HG02885 (cell line): ENCODE measurements around the gene PTGS1.
"Not testable (repeated sequence)": the region's sequence is repeated elsewhere in the genome, so short reads cannot be mapped to it uniquely, and the experiment has no call there.

ENCODE experiments used
- ATAC-seq: cut with Tn5 transposase; IDR thresholded peaks from one replicate; pipeline ENCODE4 v1.9.1; 2021; ENCODE audit warnings: mild to moderate bottlenecking; ENCODE audit not compliant: unreplicated experiment, poor library complexity

The PTGS1 gene

DNA sequence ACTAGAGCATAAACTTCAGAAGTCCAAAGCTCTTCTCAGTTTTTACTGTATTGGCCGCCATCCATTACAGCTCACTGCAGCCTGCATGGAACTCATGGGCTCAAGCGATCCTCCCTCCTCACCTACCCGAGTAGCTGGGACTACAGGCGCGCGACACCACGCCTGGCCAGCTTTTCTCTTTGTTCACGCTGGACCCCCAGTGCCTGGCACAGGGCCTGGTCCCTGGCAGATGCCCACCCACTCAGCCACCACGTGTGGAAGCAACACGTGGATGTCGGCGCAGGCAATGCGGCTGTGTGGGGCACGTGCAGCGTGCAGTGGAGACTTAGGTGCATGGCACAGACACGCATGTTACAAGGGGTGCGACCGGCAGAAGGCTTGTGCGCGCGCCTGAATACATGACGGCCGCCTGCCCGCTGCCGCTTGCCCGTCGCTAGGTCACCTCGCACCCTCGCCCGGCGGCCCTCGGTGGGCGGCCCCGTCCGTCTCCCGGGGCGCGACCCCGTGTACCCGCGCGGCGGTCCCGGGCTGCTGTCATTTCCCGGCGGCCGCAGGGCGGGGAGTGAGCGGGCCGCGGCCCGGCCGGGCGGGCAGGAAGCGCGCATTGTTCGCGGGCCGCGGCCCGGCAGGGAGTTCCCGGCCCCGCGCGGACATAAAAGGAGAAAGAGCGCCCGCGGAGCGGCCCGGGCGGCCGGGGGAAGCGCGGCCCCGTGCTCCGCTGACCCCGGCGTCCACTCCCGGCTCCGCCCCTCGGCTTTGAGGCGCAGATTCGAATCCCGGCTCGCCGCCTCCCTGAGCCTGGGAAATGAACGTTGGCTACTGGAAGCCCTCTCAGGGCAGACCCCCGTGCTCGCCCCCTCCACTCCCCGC, 24.1 kb upstream of the PTGS1 start:
- peak; percentile 43 for ATAC-seq

DNA sequence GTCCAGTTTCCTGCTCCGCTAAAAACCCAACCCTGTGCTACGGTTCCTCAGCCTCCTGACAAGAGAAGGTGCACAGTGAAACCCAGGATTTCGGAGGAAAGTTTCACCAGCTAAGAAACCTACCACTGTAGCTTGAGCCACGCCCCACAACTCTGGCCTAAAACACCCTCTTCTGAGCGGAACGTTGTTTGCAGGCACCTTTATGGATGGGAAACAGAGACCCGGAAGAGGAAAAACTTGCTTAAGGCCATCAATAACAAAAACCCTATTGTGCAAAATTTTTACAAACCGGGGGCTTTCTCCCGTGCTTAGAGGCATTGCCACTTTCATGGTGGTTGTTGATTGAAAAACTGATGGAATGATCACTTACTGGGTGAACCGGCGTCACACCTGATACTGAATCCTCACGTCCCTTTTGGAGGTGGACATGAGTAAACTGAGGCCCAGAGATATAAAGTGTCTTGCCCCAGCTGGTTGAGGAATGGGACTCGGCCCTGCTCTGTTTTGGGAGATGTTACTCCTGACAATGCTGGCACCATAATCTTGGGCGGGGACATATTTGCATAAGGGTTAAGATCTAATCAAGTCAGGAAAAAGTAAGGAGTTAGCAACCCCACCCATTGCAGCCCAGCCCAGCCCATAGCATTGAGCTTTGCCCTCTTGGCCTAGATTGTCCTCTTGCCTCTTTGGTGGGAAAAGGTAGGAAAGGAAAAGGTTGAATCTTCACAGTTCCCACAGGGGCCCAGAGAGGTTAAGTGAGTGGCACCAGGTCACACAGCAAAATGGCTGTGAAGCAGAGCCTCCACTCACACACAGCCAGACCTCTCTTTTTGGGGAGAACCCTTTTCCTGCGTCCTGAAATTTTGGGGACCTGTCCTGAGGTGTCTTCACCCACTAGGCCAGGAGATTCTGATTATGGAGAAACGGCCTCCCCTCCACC, 23.2 kb upstream of the PTGS1 start:
- no peak for ATAC-seq

DNA sequence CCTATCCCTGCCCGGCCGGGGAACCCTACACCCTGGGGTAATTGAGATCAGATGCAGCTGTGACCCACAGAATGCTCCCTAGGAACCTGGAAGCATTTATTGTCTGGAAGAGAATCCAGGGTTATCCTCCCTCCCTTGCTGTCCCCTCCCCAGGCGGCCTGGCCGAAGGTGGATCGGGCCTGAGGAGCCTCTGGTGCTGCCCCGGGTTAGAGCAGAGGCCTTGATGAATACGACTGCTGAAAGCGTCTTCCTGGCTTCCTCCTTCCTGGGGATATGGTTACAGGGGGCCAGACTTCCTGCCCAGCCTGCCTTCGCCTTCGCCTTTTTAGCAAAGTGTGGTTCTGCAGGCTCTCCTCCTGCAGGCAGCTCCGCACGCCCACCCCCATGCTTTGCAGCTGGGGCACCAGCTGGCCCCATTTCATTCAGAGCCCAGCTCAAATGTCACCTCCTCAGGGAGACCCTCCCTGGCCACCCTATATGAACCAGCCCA, 22.5 kb upstream of the PTGS1 start:
- ATAC-seq = no peak

DNA sequence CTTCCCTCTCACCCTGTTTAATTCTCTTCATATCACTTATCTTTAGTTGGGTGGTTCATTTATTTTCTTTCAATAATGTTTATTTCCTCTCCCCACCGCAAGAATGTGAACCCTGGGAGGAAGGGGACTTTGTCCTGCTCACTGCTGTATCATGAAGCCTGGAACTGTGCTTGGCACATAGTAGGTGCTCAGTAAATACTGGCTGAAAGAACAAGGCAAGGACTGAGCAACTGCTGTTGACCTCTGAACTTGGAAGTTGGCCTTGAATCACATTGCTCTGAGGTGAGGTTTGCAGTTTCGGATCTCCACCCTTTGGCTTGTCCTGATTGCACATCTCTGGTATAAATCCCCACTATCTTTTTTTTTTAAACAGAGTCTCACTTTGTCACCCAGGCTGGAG, 22.0 kb upstream of the PTGS1 start:
- no peak for ATAC-seq

DNA sequence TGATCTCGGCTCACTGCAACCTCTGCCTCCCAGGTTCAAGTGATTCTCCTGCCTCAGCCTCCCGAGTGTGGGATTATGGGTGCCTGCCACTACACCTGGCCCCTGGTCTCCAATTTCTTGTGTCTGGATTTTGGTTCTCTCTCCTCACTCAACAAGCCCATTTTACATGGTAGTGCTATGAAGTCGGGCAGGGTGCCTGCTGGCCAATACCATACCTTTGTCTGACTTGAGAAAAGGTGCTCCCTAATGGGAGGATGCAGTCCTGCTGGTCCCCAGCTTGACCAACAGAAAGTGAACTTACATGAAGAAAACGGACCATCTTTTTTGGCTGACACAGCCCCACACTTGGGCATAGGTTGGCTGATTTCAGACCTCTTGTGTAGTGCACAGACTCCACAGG, 21.6 kb upstream of the PTGS1 start:
- ATAC-seq = no peak

DNA sequence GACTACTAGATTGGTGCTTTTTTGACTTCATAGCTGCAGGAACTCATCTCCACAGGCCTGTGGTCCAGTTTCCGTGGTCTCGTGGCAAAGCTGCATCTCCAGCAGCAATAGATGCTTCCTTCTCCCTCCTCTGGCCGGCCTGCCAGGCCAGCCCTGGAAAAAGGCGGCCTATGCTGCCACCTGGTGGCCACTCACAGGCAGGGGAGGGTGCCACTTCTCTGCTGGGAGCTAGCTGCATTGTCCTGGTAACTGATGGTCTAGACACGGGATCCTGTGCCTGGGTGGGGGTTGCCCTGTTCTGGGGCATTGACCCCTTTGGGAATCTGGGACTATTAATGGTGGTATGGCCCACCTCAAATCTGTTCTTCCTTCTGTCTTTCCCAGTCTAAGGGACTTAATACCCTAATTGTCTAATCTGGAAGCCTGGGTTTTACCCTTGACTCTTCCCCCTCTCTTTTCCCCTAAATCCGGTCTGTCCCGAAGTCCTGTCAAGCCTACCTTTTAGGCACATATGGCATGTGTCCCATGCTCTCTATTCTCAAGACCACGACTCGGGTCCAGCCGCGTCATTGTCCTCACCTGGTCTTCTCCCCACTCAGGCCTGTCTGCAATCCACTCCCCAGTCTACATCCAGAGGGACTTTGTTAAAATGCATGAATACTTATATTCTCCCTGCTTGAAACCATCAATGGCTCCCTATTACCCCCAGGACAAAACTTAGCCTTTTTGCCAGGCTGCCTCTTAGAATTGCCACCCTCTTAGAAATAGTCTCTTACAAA, 20.1 kb upstream of the PTGS1 start:
- ATAC-seq = peak; percentile 90

DNA sequence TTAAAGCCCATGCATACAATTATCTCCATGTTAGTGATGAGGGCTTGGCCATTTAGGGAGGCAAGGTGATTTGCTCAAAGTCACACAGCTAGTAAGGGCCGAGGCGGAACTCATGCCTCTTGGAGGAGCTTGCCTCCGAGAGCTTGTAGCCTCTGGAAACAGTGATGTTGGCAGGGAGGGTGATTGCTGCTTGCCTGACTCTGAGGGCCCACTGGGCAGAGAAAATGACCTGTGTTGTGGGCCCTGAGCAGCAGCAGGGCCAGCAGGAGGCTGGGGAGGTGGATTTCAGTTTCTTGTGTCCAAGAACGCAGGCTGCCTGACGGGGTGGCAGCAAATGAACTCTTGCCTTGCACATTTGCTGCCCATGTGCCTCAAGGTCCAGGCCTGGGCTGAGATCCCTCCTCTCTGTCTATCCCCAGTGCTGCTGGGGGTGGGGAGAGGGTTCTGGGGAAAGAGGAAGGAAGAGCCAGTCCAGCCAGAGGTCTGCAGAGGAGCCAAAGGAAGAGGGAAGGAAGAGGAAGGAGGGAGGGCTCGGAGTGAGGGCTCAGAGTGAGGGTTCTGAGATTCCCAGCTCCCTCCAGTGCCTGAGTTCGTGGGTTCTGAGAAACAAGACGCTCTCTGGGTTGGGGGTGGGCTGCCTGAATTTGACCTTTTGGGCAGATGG, 16.2 kb upstream of the PTGS1 start:
- no peak for ATAC-seq

DNA sequence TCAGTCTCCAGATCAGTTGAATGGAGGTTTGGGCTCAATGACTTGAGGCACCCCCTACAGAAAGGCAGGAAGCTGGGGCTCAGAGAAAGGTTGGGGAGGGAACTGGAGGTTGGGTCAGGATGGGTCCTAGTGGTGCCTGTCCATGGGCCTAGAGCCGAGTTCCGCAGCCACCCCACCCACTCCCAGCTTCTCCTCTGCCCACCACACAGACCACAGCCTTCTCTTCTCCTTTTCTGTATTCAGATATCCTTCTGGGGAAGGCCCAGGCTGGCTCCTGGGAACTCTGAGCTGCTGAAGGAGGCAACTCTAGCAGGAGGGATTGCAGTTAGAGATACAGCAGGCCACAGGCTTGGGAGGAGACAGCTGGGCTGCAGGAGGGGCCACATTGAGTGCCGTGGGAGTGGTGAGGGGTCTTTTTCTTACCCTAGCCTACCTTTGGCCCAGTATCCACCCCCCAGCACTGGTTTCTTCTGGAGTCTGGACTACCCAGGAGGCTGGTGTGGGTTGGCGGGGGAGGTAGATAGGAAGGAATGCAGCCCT, 15.4 kb upstream of the PTGS1 start:
- no peak for ATAC-seq

DNA sequence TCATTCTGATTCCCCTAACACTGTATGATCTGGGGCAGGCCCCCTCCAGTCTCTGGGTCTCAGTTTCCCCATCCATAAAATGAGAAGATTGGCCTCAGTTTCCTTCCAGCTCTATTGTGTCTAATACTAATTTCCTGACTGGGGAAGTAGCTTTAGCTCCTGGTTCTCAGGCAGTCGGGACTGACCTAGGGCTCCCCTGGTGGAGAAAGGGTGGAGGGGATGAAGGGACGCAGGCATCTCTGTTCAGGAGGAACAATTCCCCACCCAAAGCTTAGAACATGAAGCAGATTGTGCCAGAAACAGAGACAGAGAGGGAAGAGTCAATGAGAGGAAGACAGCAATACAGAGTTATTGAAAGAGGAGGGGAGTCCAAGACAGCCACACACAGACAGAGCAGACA, 14.2 kb upstream of the PTGS1 start:
- no peak for ATAC-seq

DNA sequence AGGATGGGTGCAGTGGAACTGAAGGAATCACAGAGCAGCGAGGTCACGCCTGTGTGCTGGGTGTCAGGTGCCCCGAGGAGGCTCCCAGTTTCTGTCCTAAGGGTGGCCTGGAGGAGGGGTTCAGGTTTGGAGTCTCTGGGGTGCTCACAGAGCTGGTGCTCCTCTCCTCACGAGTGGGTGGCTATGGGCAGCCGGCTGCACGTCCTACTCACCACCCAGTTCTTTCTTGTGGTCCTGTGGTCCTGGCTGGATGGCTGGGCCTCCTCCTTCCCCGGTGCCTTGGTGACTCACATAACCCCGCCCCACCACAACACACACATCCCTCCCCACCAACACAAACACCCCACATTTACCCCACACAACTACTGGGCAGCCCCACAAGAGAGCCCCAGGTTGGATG, 9.9 kb upstream of the PTGS1 start:
- no peak for ATAC-seq

DNA sequence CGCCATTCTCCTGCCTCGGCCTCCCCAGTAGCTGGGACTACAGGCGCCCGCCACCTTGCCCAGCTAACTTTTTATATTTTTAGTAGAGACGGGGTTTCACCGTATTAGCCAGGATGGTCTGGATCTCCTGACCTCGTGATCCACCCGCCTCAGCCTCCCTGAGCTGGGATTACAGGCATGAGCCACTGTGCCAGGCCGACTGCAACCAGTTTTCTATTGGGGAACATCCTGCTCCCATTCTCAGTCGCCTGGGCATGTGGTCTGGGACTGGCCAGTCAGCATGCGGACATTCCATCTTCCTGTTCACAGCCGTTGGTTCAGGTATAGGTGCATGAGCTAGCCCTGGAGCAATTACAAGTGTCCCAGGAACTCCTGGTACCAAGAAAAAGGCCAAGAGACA, 7.7 kb upstream of the PTGS1 start:
- ATAC-seq = not testable (repeated sequence)

DNA sequence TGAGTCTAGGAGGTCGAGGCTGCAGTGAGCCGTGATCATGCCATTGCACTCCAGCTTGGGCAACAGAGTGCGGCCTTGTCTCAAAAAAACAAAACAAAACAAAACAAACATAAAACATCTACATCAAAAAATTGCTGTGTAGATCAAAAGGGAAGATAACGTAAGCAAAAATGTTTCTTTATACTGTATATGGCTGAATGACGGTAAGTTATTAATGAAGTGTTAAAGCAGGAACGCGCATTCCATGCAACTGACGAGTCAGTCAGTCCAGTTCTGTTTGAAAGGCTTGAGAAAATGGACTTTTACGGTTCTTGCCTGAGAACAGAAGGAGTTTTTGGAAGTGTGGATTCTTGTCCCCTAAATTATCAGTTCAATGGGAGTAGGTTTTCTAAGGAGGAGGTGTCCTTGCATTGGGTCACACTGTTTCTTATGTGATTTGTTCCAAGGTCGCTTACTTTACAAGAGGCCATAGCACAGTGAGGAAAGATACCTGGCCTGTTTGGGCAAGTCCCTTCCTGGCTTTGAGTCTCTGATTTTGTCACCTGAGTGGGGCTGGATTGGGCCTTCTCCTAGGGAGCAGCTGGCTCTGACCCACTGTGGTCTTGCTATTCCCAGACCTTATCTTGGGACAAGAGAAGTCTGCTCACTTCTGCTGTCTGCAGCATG, 6.6 kb upstream of the PTGS1 start:
- no peak for ATAC-seq

DNA sequence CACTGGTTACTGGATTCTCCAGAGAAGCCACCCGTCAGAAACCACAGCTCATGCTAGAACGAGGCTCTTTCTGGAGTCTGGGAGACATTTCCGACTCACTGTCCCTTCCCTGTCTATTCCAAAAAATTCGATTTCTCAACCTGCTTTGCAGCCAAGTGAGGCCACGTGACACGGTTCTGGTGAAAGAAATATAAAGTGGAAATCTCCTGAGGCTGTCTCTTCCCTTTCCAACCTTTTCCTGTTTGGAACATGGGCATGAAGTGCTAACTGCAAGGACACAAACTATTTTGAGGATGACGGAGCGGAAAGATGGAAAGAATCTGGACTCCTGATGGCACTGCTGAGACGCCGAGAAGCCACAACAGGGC, 6.1 kb upstream of the PTGS1 start:
- no peak for ATAC-seq

DNA sequence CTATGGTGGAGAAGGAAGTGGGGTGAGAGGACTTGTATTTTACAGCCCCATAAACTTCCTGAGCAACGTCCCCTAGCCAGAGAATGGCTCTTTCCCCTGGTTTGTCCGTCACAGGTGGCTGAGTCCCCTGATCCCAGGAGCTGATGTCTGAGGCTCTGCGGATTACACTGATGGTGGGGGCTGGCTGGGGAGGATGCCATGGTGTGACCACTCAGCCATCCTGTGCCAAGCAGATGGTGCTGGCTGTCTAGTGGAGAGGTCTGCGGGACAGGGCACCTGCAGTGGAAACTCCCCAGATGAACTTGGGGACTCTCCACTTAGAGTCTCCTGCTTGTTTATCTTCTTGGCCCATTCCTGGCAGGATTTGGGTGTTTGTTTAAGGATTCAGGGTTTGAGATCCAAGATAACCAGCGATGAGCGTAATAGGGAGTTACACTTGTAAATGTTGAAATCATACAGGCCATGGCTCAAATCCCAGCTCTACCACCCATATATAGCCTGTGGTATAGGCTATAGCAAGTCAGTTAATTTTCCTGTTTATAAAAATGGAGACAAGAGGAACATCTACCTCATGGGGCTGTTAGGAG, 4.7 kb upstream of the PTGS1 start:
- no peak for ATAC-seq

DNA sequence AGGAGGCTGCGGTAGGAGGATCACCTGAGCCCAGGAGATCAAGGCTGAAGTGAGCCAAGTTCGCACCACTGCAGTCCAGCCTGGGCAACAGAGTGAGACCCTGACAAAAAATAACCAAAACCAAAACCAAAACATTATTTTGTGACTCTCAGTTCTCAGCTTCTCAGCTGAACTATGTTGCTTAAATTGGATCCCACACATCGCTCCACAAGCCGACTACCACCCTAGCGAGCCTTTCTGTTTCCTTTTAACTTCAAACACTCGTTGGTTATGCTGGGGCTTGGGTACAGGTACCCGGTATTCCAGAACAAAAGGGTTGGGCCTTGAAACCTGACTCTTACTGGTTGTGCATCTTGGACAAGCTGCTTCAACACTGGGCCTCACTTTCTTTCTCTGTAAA, 3.8 kb upstream of the PTGS1 start:
- peak; percentile 41 for ATAC-seq

DNA sequence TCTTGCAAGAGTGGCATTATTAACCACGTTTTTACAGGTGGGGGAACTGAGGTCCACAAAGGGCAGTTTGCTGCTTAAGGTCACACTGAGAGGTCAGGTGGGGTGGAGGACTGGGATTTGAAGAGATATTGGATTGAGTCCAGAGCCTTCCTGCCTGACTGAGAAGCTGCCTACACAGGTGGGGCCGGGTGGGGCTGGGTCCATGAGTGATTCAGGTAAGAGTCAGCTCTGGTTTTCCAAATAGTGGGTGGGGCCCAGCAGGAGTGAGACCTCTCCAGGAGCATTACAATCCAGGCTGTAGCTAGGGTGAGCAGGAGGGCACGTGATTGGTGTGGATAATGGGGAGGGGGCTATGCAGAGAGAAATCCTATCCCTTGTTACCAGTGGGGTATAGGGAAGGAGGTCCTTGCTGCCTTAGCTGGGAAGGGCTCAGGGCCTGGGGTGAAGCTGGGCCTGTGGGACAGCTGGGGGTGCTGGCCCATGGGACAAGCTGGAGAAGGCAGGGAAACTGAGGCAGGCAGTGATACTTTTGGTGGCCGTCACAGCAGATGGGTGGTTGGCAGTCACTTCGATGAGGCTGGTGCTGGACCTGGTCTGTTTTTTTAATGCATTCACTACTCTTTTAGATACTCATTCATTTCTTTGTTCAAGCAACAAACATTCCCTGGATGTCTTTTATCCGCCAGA, 2.9 kb upstream of the PTGS1 start:
- no peak for ATAC-seq

DNA sequence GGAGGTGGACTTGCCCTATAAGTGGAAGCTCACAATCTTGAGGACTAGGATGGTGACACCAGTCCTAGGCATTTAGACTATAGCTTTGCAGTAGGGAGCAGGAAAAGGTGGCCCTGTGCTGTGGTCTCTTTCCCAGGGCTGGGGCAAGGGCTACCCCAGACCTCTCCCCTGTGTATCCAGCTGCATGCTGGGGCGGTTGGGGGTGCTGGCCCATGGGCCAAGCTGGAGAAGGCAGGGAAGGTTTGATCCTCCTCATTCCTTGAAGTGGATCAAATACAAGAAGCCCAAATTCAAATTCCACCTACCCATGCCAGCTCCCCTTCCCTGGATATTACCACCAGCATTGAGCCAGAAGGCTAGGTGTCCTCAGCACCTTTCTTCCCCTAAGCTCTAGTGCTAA, 2.2 kb upstream of the PTGS1 start:
- no peak for ATAC-seq

DNA sequence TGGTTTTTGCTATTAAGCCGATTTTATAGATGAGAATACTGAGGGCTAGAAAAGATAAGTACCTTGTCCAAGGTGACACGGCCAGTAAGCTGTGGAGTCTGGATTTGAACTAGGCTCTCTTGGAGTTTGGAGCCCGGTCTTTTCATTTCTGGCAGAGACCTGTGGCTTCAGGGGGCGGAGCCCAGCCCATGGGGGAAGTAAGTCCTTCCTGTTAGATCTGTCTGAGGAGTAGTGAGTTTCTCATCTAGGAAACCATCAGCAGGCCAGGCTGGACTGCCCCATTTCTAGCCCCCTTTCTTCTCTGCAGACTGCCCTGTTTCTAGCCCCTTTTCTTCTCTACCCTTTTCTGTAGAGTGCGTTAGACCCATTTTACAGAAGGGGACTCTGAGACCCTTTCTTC, 521 bp upstream of the PTGS1 start:
- ATAC-seq = peak; percentile 33
